HEK293 (cell line): ENCODE data around the gene LZTR1.
A peak's percentile ranks its signal among the peaks of the same experiment; 100 is the strongest.

ENCODE experiments used
- CTCF ChIA-PET: fragments of 350-600 bp; formaldehyde crosslinking; extraction: SDS; loops from one replicate; lab custom pipeline; 2021; ENCODE audit warnings: antibody characterized with exemption; lab: Yijun Ruan, JAX
- POLR2A ChIA-PET: fragments of 300-600 bp; formaldehyde crosslinking; extraction: SDS; loops from one replicate; lab custom pipeline; 2020; ENCODE audit warnings: antibody characterized with exemption, inconsistent platforms; lab: Yijun Ruan, JAX
- H3K27ac ChIP-seq: fragments of 200-500 bp; sonication (Bioruptor generic); 2 replicates; pipeline ENCODE4 v1.5.1; 2014; ENCODE audit warnings: low read depth, low read length, control low read depth, inconsistent platforms; ENCODE audit errors: extremely low read depth
- H3K36me3 ChIP-seq, 2 experiments: fragments of 200-500 bp in 1 of 2; sonication (Bioruptor generic) in 1 of 2; 1 replicate in 1 of 2; 2 replicates in 1 of 2; pipeline ENCODE4 v1.5.1; 2014 to 2017; ENCODE audit warnings: inconsistent platforms in 2 of 2, low read length in 2 of 2; ENCODE audit not compliant: control insufficient read depth in 2 of 2, insufficient read depth in 1 of 2
- H3K4me1 ChIP-seq: fragments of 200-500 bp; sonication (Bioruptor generic); 2 replicates; pipeline ENCODE4 v1.5.1; 2014; ENCODE audit warnings: mild to moderate bottlenecking, low read length, inconsistent platforms; ENCODE audit not compliant: control insufficient read depth, insufficient read depth
- H3K4me3 ChIP-seq: 2 replicates; pipeline ENCODE4 v1.5.1; 2011; ENCODE audit warnings: low read depth, mild to moderate bottlenecking, control low read depth, low read length, moderate library complexity
- H3K9me3 ChIP-seq: fragments of 200-500 bp; sonication (Bioruptor generic); 2 replicates; pipeline ENCODE4 v1.5.1; 2014; ENCODE audit warnings: low read depth, low read length, inconsistent platforms; ENCODE audit not compliant: control insufficient read depth, insufficient read depth
- PRDM2 ChIP-seq: fragments of 450-650 bp; formaldehyde crosslinking; IDR thresholded peaks from 2 replicates; pipeline ENCODE4 v1.5.1; 2016; ENCODE audit warnings: missing biosample characterization, missing genetic modification characterization, borderline replicate concordance
- SCRT2 ChIP-seq: fragments of 450-650 bp; formaldehyde crosslinking; IDR thresholded peaks from 2 replicates; pipeline ENCODE4 v1.5.1; 2016; ENCODE audit warnings: missing biosample characterization, missing genetic modification characterization
- ZNF10 ChIP-seq: fragments of 450-650 bp; formaldehyde crosslinking; IDR thresholded peaks from 2 replicates; pipeline ENCODE4 v1.5.1; 2017; ENCODE audit warnings: missing biosample characterization, missing genetic modification characterization
- ZNF26 ChIP-seq: fragments of 450-650 bp; formaldehyde crosslinking; IDR thresholded peaks from 2 replicates; pipeline ENCODE4 v1.5.1; 2016; ENCODE audit warnings: missing biosample characterization, missing genetic modification characterization
- ZNF426 ChIP-seq: fragments of 450-650 bp; formaldehyde crosslinking; IDR thresholded peaks from 2 replicates; pipeline ENCODE4 v1.5.1; 2017; ENCODE audit warnings: missing biosample characterization, missing genetic modification characterization, mild to moderate bottlenecking, inconsistent platforms, moderate library complexity
- ZNF510 ChIP-seq: fragments of 450-650 bp; formaldehyde crosslinking; IDR thresholded peaks from 2 replicates; pipeline ENCODE4 v1.5.1; 2018; ENCODE audit warnings: mild to moderate bottlenecking, missing genetic modification characterization, missing biosample characterization; ENCODE audit not compliant: insufficient replicate concordance
- ZSCAN5A ChIP-seq: fragments of 450-650 bp; formaldehyde crosslinking; IDR thresholded peaks from 2 replicates; pipeline ENCODE4 v1.5.1; 2016; ENCODE audit warnings: missing biosample characterization, missing genetic modification characterization

Gene LZTR1

GRCh38 chr22:21025266-21025665, 43.2 kb downstream of the LZTR1 start:
- Histone ChIP-seq H3K9me3 (no peaks in the 10 kb centered on the region), H3K36me3 (no peaks in the 10 kb centered on the region), H3K27ac (no peak overlapping the region), H3K4me3 (no peak overlapping the region), H3K4me1 (no peaks in the 10 kb centered on the region)
- POLR2A ChIA-PET = no interaction called here
- CTCF ChIA-PET = interaction anchor here (0.6 kb wide), 1 partner anchor 21 kb away, joined by 3 read pairs; the partner anchor contains the start of gene LRRC74B
- TF ChIP-seq ZNF26 (tag by site-specific recombination) = no peak
- TF ChIP-seq ZNF426 = no peak
- peak; percentile 44; the same call in 1 of the 2 replicates for TF ChIP-seq SCRT2
- TF ChIP-seq ZNF10 (tag by site-specific recombination) = no peak
- TF ChIP-seq ZNF510 (tag by site-specific recombination) = no peak

GRCh38 chr22:21025763-21026755, 44.0 kb downstream of the LZTR1 start:
- H3K4me1 ChIP-seq = no peaks in the 10 kb centered on the region
- H3K27ac ChIP-seq = no peak overlapping the region
- no peaks in the 10 kb centered on the region for H3K9me3 ChIP-seq
- CTCF ChIA-PET = interaction anchor here (0.9 to 1.7 kb wide), 2 partner anchors 77 to 140 kb away, joined by 4 read pairs; no protein-coding TSS in a partner anchor
- H3K36me3 ChIP-seq = no peaks in the 10 kb centered on the region
- no peak overlapping the region for H3K4me3 ChIP-seq
- POLR2A ChIA-PET = no interaction called here
- TF ChIP-seq PRDM2 (tag by site-specific recombination) (no peak), ZSCAN5A (tag by site-specific recombination) (no peak)
